Loucy (cell line): ENCODE measurements around the gene ZNF689.

ENCODE experiments used
- H2AFZ ChIP-seq: fragments of 200-600 bp; sonication (generic); 2 replicates; pipeline ENCODE4 v1.6.0; 2016; ENCODE audit warnings: antibody characterized with exemption, mild to moderate bottlenecking, low read length, moderate library complexity
- H3F3A ChIP-seq: fragments of 200-600 bp; 2 replicates; pipeline ENCODE4 v1.6.0; 2016; ENCODE audit warnings: antibody characterized with exemption, low read depth, mild to moderate bottlenecking
- H3K27me3 ChIP-seq: fragments of 200-600 bp; sonication (generic); 2 replicates; pipeline ENCODE4 v1.6.1; 2014; ENCODE audit warnings: low read length, mild to moderate bottlenecking; ENCODE audit not compliant: insufficient read depth, poor library complexity, severe bottlenecking
- H3K36me3 ChIP-seq: fragments of 200-600 bp; sonication (generic); 2 replicates; pipeline ENCODE4 v1.6.1; 2016; ENCODE audit warnings: low read length; ENCODE audit not compliant: insufficient read depth
- H3K4me1 ChIP-seq: fragments of 200-600 bp; sonication (generic); 2 replicates; pipeline ENCODE4 v1.5.1; 2014; ENCODE audit warnings: low read length, mild to moderate bottlenecking; ENCODE audit not compliant: insufficient read depth, poor library complexity, severe bottlenecking
- H3K4me2 ChIP-seq: fragments of 200-600 bp; sonication (generic); 2 replicates; pipeline ENCODE4 v1.6.0; 2014; ENCODE audit warnings: antibody characterized with exemption, low read length, low read depth, mild to moderate bottlenecking; ENCODE audit not compliant: poor library complexity, severe bottlenecking
- H3K4me3 ChIP-seq: fragments of 200-600 bp; sonication (generic); 2 replicates; pipeline ENCODE4 v1.5.1; 2014; ENCODE audit warnings: low read length, mild to moderate bottlenecking, mixed read lengths; ENCODE audit not compliant: poor library complexity, severe bottlenecking
- H3K79me2 ChIP-seq: fragments of 200-600 bp; sonication (generic); 2 replicates; pipeline ENCODE4 v1.6.1; 2014; ENCODE audit warnings: low read length; ENCODE audit not compliant: insufficient read depth
- H3K9ac ChIP-seq: fragments of 200-600 bp; sonication (generic); 2 replicates; pipeline ENCODE4 v1.6.0; 2014; ENCODE audit warnings: mild to moderate bottlenecking, low read depth, low read length, moderate library complexity; ENCODE audit not compliant: poor library complexity, severe bottlenecking
- H3K9me2 ChIP-seq: fragments of 200-600 bp; sonication (generic); replicated peaks from 2 replicates; pipeline ENCODE4 v1.6.1; 2016; ENCODE audit warnings: low read depth, low read length, mixed read lengths
- H3K9me3 ChIP-seq: fragments of 200-600 bp; sonication (generic); 2 replicates; pipeline ENCODE4 v1.6.1; 2014; ENCODE audit warnings: mild to moderate bottlenecking, antibody characterized with exemption, low read length, low read depth; ENCODE audit not compliant: insufficient read depth
- H4K20me1 ChIP-seq: fragments of 200-600 bp; sonication (generic); 2 replicates; pipeline ENCODE4 v1.6.0; 2014; ENCODE audit warnings: antibody characterized with exemption, low read length, mild to moderate bottlenecking; ENCODE audit not compliant: insufficient read depth, poor library complexity, severe bottlenecking
- CTCF ChIP-seq: fragments of 200-600 bp; sonication (generic); conservative IDR thresholded peaks from 2 replicates; pipeline ENCODE4 v1.5.1; 2014; ENCODE audit warnings: mild to moderate bottlenecking, antibody characterized with exemption, low read length
- EZH2phosphoT487 ChIP-seq: fragments of 200-600 bp; IDR thresholded peaks from 2 replicates; pipeline ENCODE4 v1.6.1; 2018; ENCODE audit warnings: antibody characterized with exemption, mild to moderate bottlenecking, moderate library complexity, borderline replicate concordance

ZNF689 gene

GRCh38 chr16:30609926-30610839, at the start of gene ZNF689:
TSS of gene ZNF689 (minus strand) at chr16:30610389. CDS start at chr16:30610041, 348 bp downstream.
- Histone ChIP-seq H3K9me2 (no peaks in the 10 kb centered on the region), H3K4me1 (peaks cover 23% of the 10 kb centered on the region), H3K4me3 (peak within 1 kb of the TSS; percentile 95)

GRCh38 chr16:30658731-30659506, 48.7 kb upstream of the ZNF689 start:
- TF ChIP-seq CTCF (peak; percentile 27; the same call in 1 of the 2 replicates), EZH2phosphoT487 (no peak)
- H3K9me3 ChIP-seq, result no peaks in the 10 kb centered on the region
- H3F3A ChIP-seq, result peaks cover 4% of the 10 kb centered on the region; the same call in 1 of the 2 replicates
- H3K27me3 ChIP-seq, result no peaks in the 10 kb centered on the region
- peaks cover 46% of the 10 kb centered on the region; the same call in 1 of the 2 replicates for H3K36me3 ChIP-seq
- peak overlapping the region; percentile 38 for H3K4me2 ChIP-seq
- no peaks in the 10 kb centered on the region for H3K9me2 ChIP-seq
- H3K4me3 ChIP-seq, result peak overlapping the region; percentile 74
- peaks cover 29% of the 10 kb centered on the region for H3K4me1 ChIP-seq
- H4K20me1 ChIP-seq, result peaks cover 41% of the 10 kb centered on the region
- peak overlapping the region; percentile 40 for H2AFZ ChIP-seq
- H3K79me2 ChIP-seq, result peaks cover 45% of the 10 kb centered on the region
- H3K9ac ChIP-seq, result peak overlapping the region; percentile 68

More at GRCh38 chr16:30609926-30610839, at the start of gene ZNF689:
- H3K27me3 ChIP-seq, result peaks cover 4% of the 10 kb centered on the region
- H3K4me2 ChIP-seq, result peak within 1 kb of the TSS; percentile 81
- H3F3A ChIP-seq, result no peaks in the 10 kb centered on the region
- TF ChIP-seq EZH2phosphoT487 (no peak), CTCF (no peak)
- peaks cover 2% of the 10 kb centered on the region; the same call in 1 of the 2 replicates for H3K36me3 ChIP-seq
- peak within 1 kb of the TSS; percentile 99 for H3K9ac ChIP-seq
- H4K20me1 ChIP-seq, result no peaks in the 10 kb centered on the region
- no peaks in the 10 kb centered on the region for H3K9me3 ChIP-seq
- H2AFZ ChIP-seq, result peak within 1 kb of the TSS; percentile 96
- peaks cover 46% of the 10 kb centered on the region for H3K79me2 ChIP-seq

- TF ChIP-seq EZH2phosphoT487, result no peak
- peak; percentile 77 for TF ChIP-seq CTCF
- H3K36me3 ChIP-seq, result peaks cover 39% of the 10 kb centered on the region; the same call in 1 of the 2 replicates
- peak within 1 kb of the TSS; percentile 79 for H3K9ac ChIP-seq
- peak within 1 kb of the TSS; percentile 69 for H2AFZ ChIP-seq
- H3K4me1 ChIP-seq, result peaks cover 29% of the 10 kb centered on the region
- no peaks in the 10 kb centered on the region for H3K9me3 ChIP-seq
- peaks cover 36% of the 10 kb centered on the region for H4K20me1 ChIP-seq
- H3K9me2 ChIP-seq, result no peaks in the 10 kb centered on the region
- H3K4me3 ChIP-seq, result peak within 1 kb of the TSS; percentile 75
- peaks cover 4% of the 10 kb centered on the region; the same call in 1 of the 2 replicates for H3F3A ChIP-seq
- H3K4me2 ChIP-seq, result peak within 1 kb of the TSS; percentile 95
- peaks cover 36% of the 10 kb centered on the region for H3K79me2 ChIP-seq
- H3K27me3 ChIP-seq, result no peaks in the 10 kb centered on the region
These were observed 47.9 kb upstream of the ZNF689 start, which contains the start of gene FBRS for GRCh38 chr16:30657866-30658730. TSS of gene FBRS (plus strand) at chr16:30658431. CDS start at chr16:30659519, 1,088 bp downstream.
